Osteoblast (primary cell): ENCODE results near the gene RAB33A. TPM values are rescaled to one million over a fixed set of nuclear protein-coding genes. Genes with fewer than 3 reads are reported as not detected.

Experiments
- DNase-seq: peaks from one replicate; pipeline ENCODE4 v3.0.0; 2011; ENCODE audit warnings: low spot score, mixed read lengths; ENCODE audit not compliant: insufficient read length; ENCODE audit errors: missing footprints
- H2AFZ ChIP-seq: 2 replicates; pipeline ENCODE4 v1.6.0; 2011; ENCODE audit warnings: mild to moderate bottlenecking, low read length
- H3K27ac ChIP-seq: 2 replicates; pipeline ENCODE4 v1.5.1; 2011; ENCODE audit warnings: mild to moderate bottlenecking, low read depth, low read length, moderate library complexity
- H3K27me3 ChIP-seq: 2 replicates; pipeline ENCODE4 v1.6.0; 2012; ENCODE audit warnings: mild to moderate bottlenecking, control low read depth, inconsistent platforms, low read length, moderate library complexity; ENCODE audit not compliant: insufficient read depth
- H3K36me3 ChIP-seq: 2 replicates; pipeline ENCODE4 v1.5.1; 2011; ENCODE audit warnings: mild to moderate bottlenecking, low read length, control low read depth, moderate library complexity; ENCODE audit not compliant: insufficient read depth
- H3K4me1 ChIP-seq: 2 replicates; pipeline ENCODE4 v1.5.1; 2011; ENCODE audit warnings: mild to moderate bottlenecking, low read length, control low read depth, moderate library complexity; ENCODE audit not compliant: insufficient read depth
- H3K4me2 ChIP-seq: 2 replicates; pipeline ENCODE4 v1.6.0; 2011; ENCODE audit warnings: mild to moderate bottlenecking, low read length; ENCODE audit not compliant: insufficient read depth
- H3K4me3 ChIP-seq: fragments of 200-600 bp; sonication (generic); 3 replicates; pipeline ENCODE4 v1.5.1; 2012; ENCODE audit warnings: mild to moderate bottlenecking, low read length, inconsistent platforms; ENCODE audit not compliant: insufficient read depth
- H3K79me2 ChIP-seq: 2 replicates; pipeline ENCODE4 v1.6.0; 2012; ENCODE audit warnings: mild to moderate bottlenecking, low read length, control low read depth, inconsistent platforms; ENCODE audit not compliant: insufficient read depth
- H3K9me3 ChIP-seq: 2 replicates; pipeline ENCODE4 v1.5.1; 2011; ENCODE audit warnings: low read depth, low read length, control low read depth
- H4K20me1 ChIP-seq: 2 replicates; pipeline ENCODE4 v1.6.0; 2012; ENCODE audit warnings: mild to moderate bottlenecking, low read length, control low read depth; ENCODE audit not compliant: insufficient read depth
- total RNA-seq: library from RNA; depleted of rRNA; stranded (reverse); fragments of >200 nt; gene quantifications from 2 replicates; pipeline ENCODE4 v1.2.3, GENCODE V29; 2012
- TF ChIP-seq, protein P1 (sequence below): IDR thresholded peaks from 2 replicates; pipeline ENCODE4 v1.5.1; 2011; ENCODE audit warnings: mild to moderate bottlenecking, low read depth, low read length, moderate library complexity; ENCODE audit errors: extremely low read depth

RAB33A gene
- total RNA-seq, 1 donor, result 6.2 TPM

DNA sequence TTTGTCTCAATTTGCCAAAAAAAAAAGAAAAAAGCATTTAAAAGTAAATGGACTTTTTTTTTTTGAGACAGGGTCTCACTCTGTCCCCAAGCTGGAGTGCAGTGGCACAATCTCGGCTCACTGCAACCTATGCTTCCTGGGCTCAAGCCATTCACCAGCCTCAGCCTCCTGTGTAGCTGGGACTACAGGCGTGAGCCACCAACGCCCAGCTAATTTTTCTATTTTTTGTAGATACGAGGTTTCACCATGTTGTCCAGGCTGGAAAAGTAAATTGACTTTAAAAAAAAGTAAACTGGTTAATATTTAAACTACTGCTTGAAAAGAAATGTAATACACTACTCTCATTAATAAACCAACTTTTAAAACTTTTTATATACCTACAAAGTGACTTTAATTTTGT, 12.0 kb upstream of the RAB33A start:
- no peaks in the 10 kb centered on the region for H3K27me3 ChIP-seq
- peaks cover 6% of the 10 kb centered on the region for H3K4me1 ChIP-seq
- no peaks in the 10 kb centered on the region for H3K36me3 ChIP-seq
- H3K79me2 ChIP-seq, result peaks cover 28% of the 10 kb centered on the region
- H3K4me3 ChIP-seq, result no peak overlapping the region
- no peaks in the 10 kb centered on the region for H3K9me3 ChIP-seq
- no peak overlapping the region for H3K4me2 ChIP-seq
- no peak overlapping the region for H2AFZ ChIP-seq
- no peak overlapping the region for H3K27ac ChIP-seq
- no peak for DNase-seq
- TF ChIP-seq, protein P1, sequence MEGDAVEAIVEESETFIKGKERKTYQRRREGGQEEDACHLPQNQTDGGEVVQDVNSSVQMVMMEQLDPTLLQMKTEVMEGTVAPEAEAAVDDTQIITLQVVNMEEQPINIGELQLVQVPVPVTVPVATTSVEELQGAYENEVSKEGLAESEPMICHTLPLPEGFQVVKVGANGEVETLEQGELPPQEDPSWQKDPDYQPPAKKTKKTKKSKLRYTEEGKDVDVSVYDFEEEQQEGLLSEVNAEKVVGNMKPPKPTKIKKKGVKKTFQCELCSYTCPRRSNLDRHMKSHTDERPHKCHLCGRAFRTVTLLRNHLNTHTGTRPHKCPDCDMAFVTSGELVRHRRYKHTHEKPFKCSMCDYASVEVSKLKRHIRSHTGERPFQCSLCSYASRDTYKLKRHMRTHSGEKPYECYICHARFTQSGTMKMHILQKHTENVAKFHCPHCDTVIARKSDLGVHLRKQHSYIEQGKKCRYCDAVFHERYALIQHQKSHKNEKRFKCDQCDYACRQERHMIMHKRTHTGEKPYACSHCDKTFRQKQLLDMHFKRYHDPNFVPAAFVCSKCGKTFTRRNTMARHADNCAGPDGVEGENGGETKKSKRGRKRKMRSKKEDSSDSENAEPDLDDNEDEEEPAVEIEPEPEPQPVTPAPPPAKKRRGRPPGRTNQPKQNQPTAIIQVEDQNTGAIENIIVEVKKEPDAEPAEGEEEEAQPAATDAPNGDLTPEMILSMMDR, result no peak
- H4K20me1 ChIP-seq, result no peaks in the 10 kb centered on the region

DNA sequence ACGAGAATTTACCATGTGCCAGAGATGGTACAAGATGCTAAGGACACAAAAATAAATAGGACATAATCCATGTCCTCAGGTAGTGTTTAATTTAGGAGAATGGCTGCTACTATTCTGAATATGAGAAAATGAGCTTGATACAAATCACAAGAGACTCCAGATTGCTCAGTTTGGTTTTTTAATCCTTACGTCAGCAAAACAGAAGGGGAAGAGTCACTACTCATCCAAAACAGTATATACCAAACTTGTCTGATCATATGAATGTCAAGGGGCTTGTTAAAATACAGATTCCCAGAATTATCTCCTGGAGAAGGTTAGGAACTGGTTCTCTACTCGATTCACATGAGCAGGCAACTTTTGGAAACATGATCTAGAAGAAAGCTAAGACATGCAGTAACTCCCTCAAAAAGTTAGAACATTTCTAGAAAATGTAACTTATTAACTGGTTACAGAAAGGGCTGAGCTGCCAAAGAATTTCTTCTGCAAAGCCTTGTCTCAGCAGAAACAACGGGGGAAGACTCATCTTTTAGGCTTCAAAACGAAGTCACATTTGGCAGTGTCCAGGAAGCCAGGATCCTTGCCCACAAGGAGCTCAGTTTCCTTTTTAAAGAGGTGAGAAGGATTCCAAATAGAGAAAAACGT, 9.5 kb upstream of the RAB33A start:
- TF ChIP-seq, protein P1, result no peak
- H3K27ac ChIP-seq, result no peak overlapping the region
- no peaks in the 10 kb centered on the region for H3K27me3 ChIP-seq
- H3K79me2 ChIP-seq, result peaks cover 28% of the 10 kb centered on the region
- no peak for DNase-seq
- peaks cover 14% of the 10 kb centered on the region for H3K4me1 ChIP-seq
- H2AFZ ChIP-seq, result no peak overlapping the region
- H3K4me3 ChIP-seq, result no peak overlapping the region
- H3K36me3 ChIP-seq, result no peaks in the 10 kb centered on the region
- no peaks in the 10 kb centered on the region for H4K20me1 ChIP-seq
- no peaks in the 10 kb centered on the region for H3K9me3 ChIP-seq
- no peak overlapping the region for H3K4me2 ChIP-seq

DNA sequence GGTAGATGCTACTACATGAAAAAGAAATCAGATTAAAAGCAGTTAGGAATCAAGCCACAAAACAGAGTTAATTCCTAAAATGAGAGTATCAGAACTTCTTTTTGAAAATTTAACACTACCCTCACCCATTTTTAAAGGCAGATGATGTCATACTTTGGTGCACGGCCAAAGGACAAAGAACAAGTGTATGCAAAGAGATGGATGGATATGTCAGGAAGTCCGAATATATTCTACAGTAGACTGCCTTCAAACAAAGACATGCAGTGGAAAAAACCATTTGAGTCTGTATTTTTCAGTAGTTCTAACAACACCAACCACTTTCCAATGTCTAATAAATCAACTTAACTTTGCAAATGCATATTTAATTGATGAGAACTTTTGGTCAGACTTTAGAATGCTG, 8.4 kb upstream of the RAB33A start:
- Histone ChIP-seq H3K4me3 (no peak overlapping the region), H3K4me1 (peaks cover 14% of the 10 kb centered on the region), H2AFZ (no peak overlapping the region), H3K36me3 (no peaks in the 10 kb centered on the region), H3K27ac (no peak overlapping the region), H3K79me2 (peaks cover 28% of the 10 kb centered on the region), H3K4me2 (no peak overlapping the region), H4K20me1 (no peaks in the 10 kb centered on the region), H3K9me3 (no peaks in the 10 kb centered on the region), H3K27me3 (no peaks in the 10 kb centered on the region)
- TF ChIP-seq, protein P1, result no peak
- no peak for DNase-seq

DNA sequence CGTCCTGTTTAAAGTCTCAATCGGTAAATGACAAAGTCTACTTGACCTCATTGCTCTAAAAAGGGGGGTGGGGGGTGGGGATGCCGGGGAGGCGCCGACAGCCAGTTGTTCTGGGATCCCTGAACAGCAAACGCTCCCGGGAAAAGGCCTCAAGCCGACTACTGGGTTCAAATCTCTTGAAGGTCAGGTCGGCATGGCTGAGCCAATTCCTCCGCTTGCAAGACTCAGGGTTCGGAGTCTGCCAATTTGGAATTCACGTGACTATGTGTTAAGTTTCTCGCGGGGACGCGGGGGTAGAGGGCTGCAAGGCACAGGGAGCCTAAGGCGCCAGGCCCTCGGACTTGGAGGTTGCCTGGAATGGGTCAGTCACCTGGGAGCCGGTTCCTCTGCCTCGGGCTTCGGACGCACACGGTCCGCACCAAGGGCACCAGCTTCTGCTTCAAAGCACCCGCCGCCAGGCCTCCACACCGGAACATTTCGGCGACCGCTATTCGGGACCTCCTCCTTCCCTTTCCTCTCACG, 6.5 kb upstream of the RAB33A start:
- no peaks in the 10 kb centered on the region for H3K27me3 ChIP-seq
- H3K4me3 ChIP-seq, result peak overlapping the region; percentile 74
- H2AFZ ChIP-seq, result peak overlapping the region; percentile 88
- H4K20me1 ChIP-seq, result no peaks in the 10 kb centered on the region
- peaks cover 14% of the 10 kb centered on the region for H3K4me1 ChIP-seq
- H3K36me3 ChIP-seq, result no peaks in the 10 kb centered on the region
- peak overlapping the region; percentile 78 for H3K27ac ChIP-seq
- TF ChIP-seq, protein P1, result no peak
- H3K4me2 ChIP-seq, result peak overlapping the region; percentile 84
- H3K79me2 ChIP-seq, result peaks cover 24% of the 10 kb centered on the region
- H3K9me3 ChIP-seq, result no peaks in the 10 kb centered on the region
- no peak for DNase-seq
